CD4-positive, alpha-beta T cell treated with Interleukin-6 at 100 ng/mL for 8 hours (primary cell): ENCODE results near the gene SPTBN1.
"Not testable (repeated sequence)": the region's sequence is repeated elsewhere in the genome, so short reads cannot be mapped to it uniquely, and the experiment has no call there.

Source experiments
- DNase-seq: peaks from one replicate; pipeline ENCODE4 v3.0.0-alpha.2; 2020; ENCODE audit warnings: mixed read lengths, low spot score

Gene SPTBN1

DNA sequence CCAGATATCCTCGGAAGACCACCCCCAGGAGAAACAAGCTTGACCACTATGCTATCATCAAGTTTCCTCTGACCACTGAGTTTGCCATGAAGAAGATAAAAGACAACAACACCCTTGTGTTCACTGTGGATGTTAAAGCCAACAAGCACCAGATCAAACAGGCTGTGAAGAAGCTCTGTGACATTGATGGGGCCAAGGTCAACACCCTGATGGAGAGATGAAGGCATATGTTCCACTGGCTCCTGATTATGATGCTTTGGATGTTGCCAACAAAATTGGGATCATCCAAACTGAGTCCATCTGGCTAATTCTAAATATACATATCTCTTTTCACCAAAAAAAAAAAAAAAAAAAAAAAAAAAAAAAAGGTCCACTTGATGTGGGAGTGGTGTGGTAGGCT is 73.4 kb downstream of the SPTBN1 start:
- not testable (repeated sequence) for DNase-seq

DNA sequence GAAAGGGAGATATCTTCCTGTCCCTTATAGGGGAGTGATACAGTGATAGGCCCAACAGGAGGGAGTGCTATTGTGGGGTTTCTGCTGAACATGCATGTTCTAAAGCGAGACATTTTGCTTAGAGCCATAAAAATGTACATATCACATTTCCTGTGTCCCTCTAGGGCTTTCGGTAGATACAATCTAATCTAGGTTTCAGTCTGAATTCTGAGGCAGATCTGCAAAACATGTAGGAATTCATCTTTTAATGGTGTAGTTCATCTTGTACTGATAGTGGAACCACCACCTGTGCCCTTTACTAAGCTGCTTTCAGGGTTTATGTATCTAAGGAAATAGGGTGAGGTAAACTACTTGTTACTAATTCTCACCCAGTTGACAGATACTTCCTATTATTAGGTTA is 73.8 kb downstream of the SPTBN1 start:
- DNase-seq: no peak

DNA sequence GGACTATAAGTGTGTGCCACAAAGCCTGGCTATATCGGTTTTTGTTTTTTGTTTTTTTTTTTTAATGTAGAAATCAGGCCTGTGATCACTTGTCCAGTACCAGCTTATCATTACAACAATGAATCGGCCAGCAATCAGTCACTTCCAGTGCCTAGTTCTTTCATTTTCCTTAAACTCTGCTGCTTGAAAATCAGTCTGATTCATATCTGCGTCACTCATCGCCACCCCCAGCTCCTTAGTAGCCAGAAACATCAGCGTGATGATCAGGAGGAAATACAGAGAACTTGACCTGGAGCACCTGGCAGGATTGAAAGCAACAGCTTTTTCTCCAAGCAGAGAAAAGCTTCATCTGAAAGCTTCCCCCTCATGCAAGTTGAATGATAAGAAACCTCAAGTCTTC is 75.4 kb downstream of the SPTBN1 start:
- no peak for DNase-seq

DNA sequence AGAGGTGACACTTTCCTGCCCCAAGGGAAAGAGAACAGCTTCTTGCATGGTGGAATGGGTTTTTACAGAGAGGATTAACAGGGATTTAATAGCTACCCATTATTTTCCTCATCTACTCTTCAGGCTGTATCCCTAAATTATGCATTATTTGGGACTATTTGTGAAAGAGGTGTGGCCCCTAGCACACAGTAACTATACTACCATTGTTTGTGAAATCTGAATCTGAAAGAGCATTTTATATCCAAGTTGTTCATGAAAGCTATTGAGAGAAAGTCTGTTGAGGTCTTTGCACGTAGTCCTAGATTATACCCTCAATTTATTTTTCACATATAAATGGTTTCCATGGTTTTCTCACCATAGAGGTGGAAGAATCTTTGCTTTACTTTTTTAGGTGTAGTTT is 78.1 kb downstream of the SPTBN1 start:
- DNase-seq: no peak

DNA sequence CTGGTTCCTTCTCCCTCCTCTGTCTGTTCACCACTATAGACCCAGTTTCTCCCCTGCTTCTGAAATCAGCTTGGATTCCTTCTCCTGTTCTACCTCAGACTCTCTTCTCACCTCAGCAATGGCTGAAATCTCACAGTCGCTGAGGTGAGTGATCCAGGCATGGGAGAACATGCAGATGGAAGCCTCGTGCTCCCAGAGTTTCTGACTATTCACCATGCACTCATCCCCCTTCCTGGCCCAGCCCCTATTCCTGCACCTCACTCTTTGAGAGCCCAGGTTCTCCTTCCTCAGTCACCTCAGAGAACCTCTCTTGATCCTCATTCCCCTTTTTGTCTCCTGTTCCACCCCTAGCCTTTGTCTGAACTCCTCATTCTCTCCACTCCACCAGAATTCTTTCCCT is 78.5 kb downstream of the SPTBN1 start:
- no peak for DNase-seq

DNA sequence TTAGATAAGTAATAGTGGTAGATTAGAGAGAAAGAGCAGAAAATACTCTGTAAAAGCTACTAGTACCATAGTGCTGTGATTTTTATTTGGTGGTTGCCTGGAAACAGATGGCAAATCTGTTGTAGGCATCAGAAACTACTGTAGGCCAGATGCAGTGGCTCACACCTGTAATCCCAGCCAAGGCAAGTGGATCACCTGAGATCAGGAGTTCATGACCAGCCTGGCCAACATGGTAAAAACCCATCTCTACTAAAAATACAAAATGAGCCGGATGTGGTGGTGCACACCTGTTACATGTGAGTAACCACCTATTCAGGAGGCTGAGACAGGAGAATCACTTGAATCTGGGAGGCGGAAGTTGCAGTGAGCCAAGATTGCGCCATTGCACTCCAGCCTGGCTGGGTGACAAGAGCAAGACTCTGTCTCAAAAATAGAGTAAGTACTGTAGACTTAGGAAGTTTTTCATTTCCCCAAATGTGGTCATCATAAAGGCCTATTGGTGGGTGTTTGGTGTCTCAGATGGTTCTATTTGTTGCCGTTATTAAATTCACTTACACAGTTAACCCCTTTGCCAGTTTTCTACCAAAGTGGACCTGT is 79.6 kb downstream of the SPTBN1 start:
- DNase-seq: no peak

DNA sequence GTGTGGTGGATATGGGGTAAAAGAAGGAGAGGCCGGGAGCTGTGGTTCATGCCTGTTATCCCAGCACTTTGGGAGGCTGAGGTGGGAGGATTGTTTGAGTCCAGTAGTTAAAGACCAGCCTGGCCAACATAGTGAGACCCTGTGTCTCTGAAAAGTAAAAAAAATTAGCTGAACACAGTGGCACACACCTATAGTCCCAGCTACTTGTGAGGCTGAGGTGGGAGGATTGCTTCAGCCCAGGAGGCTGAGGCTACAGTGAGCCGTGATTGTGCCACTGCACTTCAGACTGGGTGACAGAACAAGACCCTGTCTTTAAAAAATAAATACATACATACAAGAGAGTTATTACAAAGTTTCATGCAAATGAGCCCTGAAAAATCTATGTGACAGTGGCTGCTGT is 80.6 kb downstream of the SPTBN1 start:
- DNase-seq: no peak

DNA sequence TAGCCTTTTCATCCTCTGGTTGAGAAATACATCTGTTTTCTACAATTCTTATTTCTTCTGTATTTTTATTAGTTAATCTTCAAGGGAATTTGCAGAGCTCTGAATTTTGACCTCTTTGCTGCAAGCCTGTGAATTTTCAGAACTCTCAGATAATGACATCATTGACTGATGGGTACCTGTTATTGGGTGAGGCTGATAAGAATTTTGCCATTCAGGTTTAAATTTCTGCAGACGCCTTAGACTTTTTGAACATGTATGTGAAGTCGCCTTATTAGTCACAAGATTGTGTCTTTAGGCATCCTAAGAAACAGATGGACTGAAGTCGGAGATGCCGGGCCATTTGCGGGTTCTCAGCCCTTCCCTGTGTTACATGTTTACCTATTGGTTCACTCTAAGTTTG is 82.4 kb downstream of the SPTBN1 start:
- no peak for DNase-seq

DNA sequence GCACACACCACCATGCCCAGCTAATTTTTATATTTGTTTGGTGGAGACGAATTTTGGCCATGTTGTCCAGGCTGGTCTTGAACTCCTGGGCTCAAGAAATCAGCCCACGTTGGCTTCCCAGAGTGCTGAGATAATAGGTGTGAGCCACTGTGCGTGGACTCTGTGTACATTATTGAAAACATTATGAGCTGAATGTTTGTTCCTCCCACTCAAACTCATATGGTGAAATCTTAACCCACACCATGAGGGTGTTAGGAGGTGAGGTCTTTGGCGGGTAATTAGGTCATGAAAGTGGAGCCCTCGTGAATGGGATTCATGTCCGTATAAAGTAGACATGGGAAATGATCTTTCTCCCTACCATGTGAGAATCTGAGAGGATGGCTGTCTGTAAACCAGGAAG is 83.6 kb downstream of the SPTBN1 start:
- DNase-seq: no peak

DNA sequence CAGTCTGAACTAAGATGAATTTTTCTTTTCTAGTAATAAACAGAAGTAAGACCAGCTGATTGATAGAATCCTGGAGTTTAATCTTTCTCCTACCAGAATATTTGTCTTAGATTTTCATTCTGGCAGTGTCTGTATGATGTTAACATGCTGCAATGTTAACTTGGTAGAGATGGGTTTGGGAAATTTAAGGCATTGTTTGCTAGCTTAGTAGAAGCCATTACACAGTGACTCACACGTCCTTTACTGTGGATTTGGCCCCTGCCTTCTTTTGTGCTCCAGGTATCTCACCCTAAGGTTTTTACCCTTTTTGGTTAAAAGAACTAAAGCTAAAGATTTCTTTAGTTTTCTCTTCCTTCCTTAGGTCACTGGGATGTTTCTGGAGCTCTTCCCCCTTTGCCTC is 84.1 kb downstream of the SPTBN1 start:
- DNase-seq: no peak

DNA sequence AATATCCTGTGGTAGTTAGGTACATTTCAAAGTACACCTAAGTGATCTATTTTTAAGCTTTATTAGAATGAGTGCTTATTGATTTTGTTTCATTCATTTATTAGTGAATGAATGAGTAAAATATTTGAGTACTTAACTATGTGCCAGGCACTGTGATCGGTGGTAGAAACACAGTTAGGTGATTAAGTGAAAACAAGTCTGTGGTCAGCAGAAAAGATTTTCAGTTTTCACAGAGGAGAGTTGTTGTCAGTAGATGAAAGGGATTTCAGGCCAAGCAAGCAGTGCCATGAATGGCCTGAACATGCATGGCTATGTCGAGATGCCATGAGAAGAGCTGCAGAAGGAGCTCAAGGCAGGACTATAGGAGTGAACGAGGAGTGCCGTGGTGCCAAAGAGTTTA is 85.9 kb downstream of the SPTBN1 start:
- no peak for DNase-seq

DNA sequence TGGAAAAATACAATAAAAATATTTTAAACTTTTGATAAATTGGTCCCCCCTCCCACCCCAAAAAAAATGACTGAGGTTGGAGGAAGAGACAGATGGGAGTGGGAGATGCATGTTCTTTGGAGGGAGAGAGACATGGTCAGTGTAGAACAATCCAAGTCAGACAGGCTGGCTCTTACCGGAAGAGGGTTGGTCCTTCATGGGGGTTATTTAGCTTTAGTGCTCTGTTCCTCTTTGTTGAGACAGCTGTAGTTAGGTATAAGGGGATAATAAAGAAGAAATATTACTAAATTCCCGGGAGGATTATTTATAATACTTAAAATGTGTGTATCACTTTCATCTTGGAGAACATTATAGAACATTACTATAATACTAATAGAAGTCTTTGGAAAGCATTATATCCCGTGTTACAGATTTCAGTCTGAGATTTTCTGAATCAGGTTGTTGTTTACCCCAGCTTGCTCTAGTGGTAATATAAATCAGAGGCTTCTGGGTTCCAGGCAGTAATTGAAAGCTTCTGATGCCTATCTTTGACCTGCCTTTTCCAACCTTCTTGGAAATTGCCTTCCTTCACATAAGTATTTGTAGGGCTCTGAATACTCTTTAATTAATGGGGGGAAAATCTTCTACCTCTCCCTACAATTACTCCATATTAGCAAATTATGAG is 87.7 kb downstream of the SPTBN1 start:
- no peak for DNase-seq

DNA sequence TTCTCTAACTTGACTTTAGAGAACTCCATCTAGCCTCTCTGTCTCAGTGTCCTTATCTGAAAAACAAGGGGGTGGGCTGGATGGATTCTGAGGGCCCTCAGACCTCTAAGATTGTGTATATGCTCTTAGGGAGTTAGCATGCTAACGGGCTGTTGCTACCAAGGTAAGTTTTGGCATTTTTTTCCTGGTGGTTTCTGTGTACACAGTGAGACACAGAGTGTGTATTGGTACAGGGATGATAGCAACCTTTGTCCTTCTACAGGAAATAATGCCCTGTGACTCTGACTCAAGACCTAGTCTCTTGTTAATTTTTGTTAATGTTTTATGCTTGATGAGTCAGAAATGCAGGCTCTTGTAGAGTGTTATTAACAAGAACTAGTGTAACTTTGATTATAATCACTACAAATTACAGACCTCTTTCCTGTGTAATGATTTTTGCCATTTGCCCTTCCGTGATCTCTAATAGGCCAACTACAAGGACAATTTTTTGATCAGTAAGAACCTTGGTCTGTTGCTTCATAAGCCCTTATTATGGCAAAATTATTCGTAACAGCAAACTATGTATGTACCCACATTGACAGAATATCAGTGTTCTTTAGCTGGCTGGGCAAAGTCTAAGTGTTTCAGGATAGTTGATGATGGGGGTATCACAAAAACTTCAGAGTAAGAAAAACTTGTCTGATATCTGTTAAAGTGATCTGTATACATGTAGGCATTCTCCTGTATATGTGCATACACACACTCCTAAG is 89.7 kb downstream of the SPTBN1 start:
- no peak for DNase-seq

DNA sequence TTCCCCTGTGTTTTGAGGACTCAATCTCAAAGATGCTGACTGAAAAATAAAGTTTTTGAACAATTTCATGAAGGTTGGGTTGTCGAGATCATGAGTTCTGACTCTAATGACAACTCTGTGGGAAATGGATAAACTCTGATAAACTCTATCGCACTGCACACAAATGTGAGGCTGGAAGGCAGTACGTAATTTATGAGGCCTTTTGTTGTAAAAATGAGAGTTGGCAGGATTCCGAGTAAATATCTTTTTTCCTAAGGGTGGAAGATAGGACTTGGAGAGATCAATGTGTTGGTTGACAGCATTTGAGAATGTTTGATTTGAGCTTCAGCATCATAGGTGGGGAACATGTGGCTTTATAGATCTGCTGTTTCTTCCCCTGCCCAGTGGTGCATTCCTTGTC is 90.4 kb downstream of the SPTBN1 start:
- no peak for DNase-seq

DNA sequence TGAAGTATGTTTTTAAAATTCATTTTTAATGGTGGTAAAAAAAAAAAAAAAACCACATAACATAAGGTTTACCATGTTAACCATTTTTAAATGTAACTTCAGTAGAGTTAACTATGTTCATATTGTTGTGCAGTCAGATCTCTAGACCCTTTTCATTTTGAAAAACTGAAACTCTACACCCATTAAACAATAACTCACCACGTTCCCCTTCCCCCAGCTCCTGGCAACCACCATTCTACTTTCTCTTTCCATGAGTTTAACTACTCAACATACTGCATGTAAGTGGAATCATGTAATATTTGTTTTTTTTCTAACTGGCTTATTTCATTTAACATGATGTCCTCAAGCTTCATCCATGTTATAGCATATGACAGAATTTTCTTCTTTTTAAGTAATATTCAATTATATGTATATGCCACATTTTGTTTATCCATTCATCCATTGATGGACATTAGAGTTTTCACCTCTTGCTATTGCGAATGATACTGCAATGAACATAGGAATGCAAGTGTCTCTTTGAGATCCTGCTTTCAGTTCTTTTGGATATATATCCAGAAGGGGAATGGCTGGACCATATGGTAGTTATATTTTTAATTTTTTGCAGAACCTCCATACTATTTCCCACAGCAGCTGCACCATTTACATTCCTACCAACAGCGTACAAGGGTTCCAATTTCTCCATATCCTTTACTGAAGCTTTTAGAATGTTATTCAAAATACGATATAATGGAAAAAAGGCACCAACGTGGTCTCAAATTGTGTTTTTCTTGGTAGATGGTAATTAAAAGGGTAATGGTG is 91.0 kb downstream of the SPTBN1 start:
- DNase-seq: no peak

DNA sequence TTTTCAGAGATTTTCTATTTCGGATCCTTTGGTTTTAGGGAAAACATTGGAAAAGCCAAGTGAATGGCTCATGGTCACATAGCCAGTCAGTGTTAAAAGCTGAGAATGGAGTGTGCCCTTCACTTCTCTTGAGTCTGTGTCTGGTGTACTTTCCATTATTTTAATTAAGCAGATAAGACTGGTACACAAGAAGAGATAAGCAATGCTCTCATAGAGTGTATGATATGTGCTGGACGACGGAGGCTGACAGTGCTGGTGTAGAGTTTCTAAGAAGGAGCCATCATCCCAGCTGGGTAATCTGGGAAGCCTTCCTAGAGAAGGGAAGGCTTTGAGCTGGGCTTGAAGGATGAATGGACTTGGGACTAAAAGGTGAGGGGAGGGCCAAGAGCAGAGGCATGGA is 93.3 kb downstream of the SPTBN1 start:
- DNase-seq: no peak

DNA sequence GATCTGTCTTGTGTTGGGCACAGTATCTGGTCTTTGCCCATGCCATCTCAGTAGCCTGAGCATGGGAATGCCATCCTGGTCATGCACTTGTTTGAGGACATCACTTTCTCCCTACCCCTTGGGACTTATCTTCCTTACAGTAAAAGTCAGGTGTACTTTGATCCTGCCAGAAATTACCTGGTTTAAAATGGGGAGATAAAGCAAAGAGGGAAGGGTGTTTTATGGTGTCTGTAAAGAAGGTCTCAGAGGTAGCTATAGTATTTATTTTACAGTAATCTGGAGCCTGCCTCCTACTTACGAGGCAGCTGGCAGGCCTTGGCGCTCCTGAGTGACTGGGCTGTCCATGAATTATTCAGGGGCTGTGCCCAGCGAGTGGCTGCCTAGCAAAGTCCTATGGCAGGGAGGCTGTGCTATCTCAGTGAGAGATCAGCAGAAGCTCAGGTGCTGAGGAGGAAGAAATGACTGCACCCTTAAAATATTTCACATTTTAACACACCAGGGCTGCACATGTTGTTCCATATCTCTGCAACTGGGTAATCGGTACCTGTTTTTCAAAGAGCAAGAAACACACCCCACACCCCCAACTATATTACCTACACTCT is 93.9 kb downstream of the SPTBN1 start:
- no peak for DNase-seq

DNA sequence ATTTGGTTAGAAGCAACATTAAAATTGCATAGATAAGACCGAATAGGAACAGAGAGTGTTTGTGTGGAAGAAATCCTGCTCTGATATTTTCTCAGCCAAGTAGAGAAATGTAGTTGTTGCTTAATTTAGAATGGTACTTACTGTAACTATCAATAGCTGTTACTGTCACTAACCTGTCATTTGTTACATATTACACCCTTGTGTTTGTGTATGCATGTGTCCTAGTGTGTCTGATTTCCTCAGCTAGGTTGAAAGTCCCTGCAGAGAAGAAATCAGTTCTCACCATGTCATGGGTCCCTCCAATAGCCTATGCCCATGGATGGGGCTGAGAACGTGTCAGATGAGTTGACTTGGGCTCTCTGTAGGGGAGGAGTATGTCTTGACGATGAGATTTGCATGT is 94.4 kb downstream of the SPTBN1 start:
- DNase-seq: no peak

DNA sequence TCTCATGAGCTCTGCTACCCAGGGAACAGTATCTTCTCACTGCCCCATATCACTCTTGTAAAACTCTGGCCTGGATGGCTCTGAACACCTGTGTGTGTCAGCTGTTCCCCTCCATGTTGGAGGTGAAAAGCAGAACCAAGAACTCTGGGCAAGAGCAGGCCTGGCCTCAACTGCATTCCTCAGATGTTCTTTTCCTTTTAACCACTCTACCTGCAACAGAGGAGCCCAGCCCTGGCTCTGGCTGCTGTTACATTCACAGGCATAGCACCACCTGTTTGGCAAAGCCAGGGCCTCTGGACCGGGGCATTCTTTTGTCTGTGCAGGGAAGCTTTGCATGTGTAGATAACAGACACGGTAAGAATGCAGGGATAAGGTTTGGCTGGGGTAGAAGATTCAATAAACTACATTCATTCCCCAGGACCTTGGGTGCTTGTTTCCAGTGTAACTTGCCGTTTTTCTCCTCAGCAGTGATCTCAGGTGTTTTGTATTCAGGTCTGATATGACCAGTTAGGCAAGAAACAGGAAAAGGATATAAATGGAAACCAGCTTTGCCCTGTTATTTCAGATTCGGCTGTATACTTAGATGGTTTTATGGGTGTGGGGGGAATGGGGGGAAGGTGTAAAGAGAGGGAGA is 95.1 kb downstream of the SPTBN1 start:
- DNase-seq: no peak

DNA sequence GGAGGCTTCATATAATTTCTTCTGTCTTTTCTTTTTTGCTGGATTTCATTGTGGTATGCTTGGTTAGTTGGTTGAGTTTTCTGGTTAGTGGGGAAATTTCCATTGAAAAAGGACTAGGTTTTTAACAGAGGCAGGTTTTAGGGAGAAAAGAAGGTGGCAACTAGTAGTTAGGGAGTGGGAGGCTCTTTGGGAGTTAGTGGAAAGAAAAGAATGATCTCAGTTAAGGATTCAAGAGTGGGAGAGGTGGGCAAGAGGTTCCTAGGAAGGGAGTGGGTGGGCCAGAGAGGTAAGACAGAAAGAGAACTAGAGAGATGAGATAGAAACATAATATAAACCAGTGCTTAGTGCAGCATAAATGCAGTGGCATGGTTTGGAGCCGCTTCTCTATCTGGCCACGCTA is 96.9 kb downstream of the SPTBN1 start:
- no peak for DNase-seq

DNA sequence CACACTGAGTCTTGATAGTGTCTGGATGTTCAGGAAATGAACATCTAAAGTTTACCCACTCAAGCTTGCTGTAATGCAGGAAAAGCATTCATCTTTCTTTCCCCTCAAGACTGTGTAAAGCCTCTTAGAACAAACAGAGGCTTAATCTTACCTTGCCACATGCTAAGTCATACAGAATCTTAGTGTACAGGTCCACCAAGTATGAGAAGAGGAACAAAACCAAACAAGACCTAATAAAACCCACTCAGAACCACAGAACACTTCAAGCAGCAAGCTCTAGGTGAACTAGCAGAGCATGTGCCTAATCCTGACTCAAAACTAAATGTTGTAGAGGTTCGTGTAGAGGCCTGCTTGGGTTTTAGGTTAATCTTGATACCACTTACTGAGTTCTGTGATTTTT is 97.6 kb downstream of the SPTBN1 start:
- DNase-seq: no peak

DNA sequence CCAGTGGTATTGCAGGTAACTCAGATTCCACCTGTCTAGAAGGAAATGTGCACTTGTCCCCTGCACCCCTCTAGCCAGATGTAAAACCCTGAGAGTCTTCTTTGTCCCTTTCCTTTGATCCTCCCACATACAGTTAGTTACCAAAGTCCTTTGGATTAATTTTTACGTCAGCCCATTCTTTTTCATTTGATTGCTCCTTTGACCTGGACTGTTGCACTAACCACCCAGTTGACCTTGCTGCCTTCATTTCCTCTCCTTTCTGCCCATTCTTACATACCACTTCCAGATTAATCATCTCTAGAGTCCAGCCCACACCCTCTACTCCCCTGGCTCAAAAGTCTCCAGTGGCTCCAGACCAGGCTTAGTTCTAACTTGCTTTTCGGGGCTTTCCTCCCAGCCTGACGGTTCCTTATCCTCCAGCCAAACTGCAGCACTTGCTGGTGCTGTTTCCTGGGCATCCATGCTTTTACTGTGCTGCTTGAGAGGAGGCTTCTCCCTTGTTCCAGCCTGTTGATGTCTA is 99.3 kb downstream of the SPTBN1 start:
- no peak for DNase-seq
